Measurements from ENCODE around the gene SLC16A12. TPM values are rescaled to one million over a fixed set of nuclear protein-coding genes. Genes with fewer than 3 reads are reported as not detected.

SLC16A12 gene
- total RNA-seq, 1 donor from 2014 or later = 0.75 TPM

DNA sequence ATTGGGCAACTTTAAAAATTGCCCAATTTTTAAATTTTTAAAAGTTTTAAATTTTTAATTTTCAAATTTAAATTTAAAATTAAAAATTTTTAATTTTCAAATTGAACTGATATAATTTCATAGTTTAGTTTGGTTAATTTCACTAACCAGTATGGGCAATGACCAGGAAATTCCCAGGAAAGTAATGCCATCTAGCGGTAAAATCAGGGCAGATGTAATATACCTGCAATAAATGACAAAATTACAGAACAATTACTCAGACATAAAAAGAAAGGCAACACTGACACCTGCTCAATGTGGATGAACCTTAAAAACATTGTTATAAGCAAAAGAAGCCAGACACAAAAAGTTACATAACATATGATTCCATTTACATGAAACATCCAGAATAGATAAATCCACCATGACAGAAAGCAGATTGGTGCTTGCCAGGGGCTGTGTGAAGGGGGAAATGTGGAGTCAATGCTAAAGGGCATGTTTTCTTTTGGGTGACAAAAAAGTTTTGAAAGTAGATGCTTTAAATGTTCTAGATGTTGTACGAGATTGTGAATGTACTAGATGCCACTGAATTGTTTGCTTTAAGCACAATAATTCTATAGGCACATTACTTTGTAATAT is 28.6 kb upstream of the SLC16A12 start:
- peak; percentile 51 for TF ChIP-seq CTCF (IDR thresholded peaks at IDR 0.05; ENCODE audit: insufficient read depth, low read length, poor library complexity, severe bottlenecking)
- H3K27me3 ChIP-seq (ENCODE audit: control insufficient read depth, insufficient read depth, low read length) = no peaks in the 10 kb centered on the region
- no peak overlapping the region for H3K4me3 ChIP-seq (ENCODE audit: low read depth, low read length)
- no peak for DNase-seq (ENCODE audit: low read depth)
- H3K36me3 ChIP-seq (ENCODE audit: control insufficient read depth, insufficient read depth, low read length) = no peaks in the 10 kb centered on the region

DNA sequence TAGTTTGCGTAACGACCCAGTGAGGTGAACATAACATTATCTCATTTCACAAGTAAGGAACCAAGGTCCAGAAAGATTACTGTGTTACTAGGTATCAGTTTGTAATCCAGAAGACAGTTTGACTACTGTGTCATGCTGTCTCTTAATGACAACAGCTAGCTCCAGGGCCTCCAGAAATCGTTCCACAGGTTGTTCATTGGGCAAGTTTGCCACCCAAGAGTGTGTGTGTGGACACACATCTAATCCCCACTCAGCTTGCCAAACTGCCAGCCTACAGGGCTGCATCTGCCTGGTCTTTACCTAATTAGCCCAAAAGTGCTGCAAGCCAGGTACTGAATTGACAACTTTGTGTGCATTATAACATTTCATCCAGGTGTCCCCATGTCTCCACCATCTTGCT is 27.9 kb upstream of the SLC16A12 start:
- no peak for DNase-seq (ENCODE audit: low read depth)
- Histone ChIP-seq H3K27me3 (ENCODE audit: control insufficient read depth, insufficient read depth, low read length) (no peaks in the 10 kb centered on the region), H3K36me3 (ENCODE audit: control insufficient read depth, insufficient read depth, low read length) (no peaks in the 10 kb centered on the region), H3K4me3 (ENCODE audit: low read depth, low read length) (no peak overlapping the region)
- no peak for TF ChIP-seq CTCF (IDR thresholded peaks at IDR 0.05; ENCODE audit: insufficient read depth, low read length, poor library complexity, severe bottlenecking)

DNA sequence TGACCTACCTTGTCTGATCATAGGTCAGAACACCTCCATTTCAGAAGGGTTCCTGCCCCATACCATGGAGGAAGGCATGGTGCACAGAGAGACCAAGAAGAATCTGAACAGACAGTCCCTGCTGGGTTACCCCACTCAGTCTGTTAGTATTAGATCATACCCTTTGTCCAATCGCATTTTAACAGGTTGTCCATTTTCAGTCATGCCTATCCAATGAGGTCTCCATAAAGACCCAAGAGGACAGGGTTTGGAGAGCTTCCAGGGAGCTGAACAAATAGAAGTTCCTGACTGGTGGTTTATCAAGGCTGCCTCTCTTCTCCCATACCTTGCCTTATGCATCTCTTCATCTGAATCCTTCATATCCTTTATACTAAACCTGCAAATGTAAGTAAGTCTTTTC is 21.2 kb upstream of the SLC16A12 start:
- no peak overlapping the region for H3K4me3 ChIP-seq (ENCODE audit: low read depth, low read length)
- no peaks in the 10 kb centered on the region for H3K36me3 ChIP-seq (ENCODE audit: control insufficient read depth, insufficient read depth, low read length)
- no peak for TF ChIP-seq CTCF (IDR thresholded peaks at IDR 0.05; ENCODE audit: insufficient read depth, low read length, poor library complexity, severe bottlenecking)
- no peaks in the 10 kb centered on the region for H3K27me3 ChIP-seq (ENCODE audit: control insufficient read depth, insufficient read depth, low read length)
- peak; percentile 56 for DNase-seq (ENCODE audit: low read depth)

DNA sequence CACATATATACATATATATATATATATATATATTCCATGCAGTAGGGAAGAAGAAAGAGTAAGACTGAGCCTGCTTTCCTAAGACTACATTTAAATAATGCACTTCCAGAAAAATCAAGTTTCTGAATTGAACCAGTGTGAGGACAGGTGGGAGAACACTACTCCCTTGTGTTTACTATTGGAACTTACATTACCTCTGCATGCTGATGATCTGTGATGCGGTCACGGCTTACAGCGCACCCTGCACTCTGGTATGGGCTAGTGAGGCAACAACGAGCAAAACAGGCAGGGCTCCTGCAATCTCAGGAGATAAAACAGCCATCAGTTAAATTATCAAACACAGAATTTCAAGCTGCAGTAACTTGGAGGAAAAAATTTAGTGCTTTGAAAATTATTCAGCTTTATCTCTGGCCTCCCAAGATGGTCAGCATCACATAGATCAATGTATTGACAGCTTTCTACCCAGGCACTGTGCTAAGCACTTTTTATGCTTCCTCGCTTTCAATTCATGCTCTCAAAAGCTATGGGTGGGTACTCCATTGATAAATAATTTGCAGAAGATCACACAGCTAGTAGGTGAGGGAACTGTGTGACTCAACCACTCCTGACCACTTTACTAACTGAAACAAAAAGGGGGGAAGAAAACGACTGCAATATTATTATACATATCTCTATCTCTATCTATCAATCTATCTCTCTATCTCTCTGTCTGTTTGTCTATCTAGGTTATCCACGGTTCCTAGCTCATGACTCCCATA is 20.5 kb upstream of the SLC16A12 start:
- no peak for DNase-seq (ENCODE audit: low read depth)
- TF ChIP-seq CTCF (IDR thresholded peaks at IDR 0.05; ENCODE audit: insufficient read depth, low read length, poor library complexity, severe bottlenecking) = peak; percentile 17
- Histone ChIP-seq H3K36me3 (ENCODE audit: control insufficient read depth, insufficient read depth, low read length) (no peaks in the 10 kb centered on the region), H3K4me3 (ENCODE audit: low read depth, low read length) (no peak overlapping the region), H3K27me3 (ENCODE audit: control insufficient read depth, insufficient read depth, low read length) (no peaks in the 10 kb centered on the region)

- TF ChIP-seq CTCF (IDR thresholded peaks at IDR 0.05; ENCODE audit: insufficient read depth, low read length, poor library complexity, severe bottlenecking) = no peak
- Histone ChIP-seq H3K4me3 (ENCODE audit: low read depth, low read length) (no peak overlapping the region), H3K36me3 (ENCODE audit: control insufficient read depth, insufficient read depth, low read length) (no peaks in the 10 kb centered on the region), H3K27me3 (ENCODE audit: control insufficient read depth, insufficient read depth, low read length) (no peaks in the 10 kb centered on the region)
- no peak for DNase-seq (ENCODE audit: low read depth)
Observed at GRCh38 chr10:89554433-89554832, 19.0 kb upstream of the SLC16A12 start.

Measured in kidney epithelial cell (primary cell).